COLO829 (cell line): ENCODE results near the gene SPOCD1.

Experiments
- DNase-seq: peaks from one replicate; pipeline ENCODE4 v3.0.0; 2012; ENCODE audit warnings: low spot score

SPOCD1 gene

GRCh38 chr1:31815752-31816500, at the start of gene SPOCD1:
TSS of gene SPOCD1 (minus strand) at chr1:31816022. CDS start at chr1:31815333, 689 bp downstream.
- peak; percentile 80 for DNase-seq

- DNase-seq = no peak
Measured at GRCh38 chr1:31862071-31862470, 46.2 kb upstream of the SPOCD1 start.

DNA sequence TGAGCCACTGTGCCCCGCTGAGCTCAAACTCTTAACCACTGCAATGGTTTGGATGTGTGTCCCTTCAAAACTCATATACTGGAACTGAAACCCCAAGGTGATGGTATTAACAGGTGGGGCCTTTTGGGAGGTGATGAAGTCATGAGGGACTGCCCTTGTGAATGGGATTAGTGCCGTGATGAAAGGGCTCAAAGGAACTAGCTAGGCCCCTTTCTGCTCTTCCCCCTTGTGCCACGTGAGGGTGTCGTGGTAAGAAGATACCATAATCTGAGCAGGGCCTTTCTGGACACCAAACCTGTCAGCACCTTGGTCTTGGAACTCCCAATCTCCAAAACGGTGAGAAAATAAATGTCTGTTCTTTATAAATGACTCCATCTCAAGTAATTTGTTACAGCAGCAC, 45.5 kb upstream of the SPOCD1 start:
- no peak for DNase-seq

DNA sequence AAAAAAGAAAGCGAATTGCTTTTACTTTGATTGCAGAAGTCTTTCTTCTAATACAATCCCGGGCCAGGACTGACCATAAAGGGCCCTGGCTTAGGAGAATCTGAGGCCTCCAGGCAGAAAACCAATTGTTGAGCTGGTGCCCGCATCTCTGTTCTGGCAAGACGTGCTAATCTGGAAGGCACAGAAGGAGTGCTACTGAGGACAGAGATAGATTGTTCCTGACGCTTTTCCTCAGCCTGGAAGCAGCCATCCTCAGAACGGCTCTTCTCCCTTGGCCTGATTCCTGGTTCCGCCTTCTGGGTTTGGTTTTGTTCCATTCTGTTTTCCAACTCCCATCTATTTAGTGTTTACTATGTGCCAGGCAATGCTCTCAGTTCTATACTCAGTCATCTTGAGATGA, 44.8 kb upstream of the SPOCD1 start:
- DNase-seq = no peak

- no peak for DNase-seq
Measured at GRCh38 chr1:31859719-31860118, 43.9 kb upstream of the SPOCD1 start.

DNA sequence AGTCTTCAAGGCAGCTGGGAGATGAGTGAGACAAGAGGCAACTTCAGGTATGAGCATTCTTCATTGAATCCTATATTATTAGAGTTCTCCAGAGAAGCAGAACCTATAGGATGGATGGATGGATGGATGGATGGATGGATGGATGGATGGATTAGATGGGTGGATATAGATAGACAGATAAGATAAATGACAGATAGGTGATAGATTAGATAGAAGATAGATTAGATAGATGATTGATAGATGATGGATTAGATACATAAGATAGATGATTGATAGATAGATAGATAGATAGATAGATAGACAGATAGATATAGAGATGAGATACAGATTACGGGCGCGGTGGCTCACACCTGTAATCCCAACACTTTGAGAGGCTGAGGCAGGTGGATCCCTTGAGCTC, 43.2 kb upstream of the SPOCD1 start:
- DNase-seq = no peak

GRCh38 chr1:31857863-31858262, 42.0 kb upstream of the SPOCD1 start:
- DNase-seq = no peak

GRCh38 chr1:31856140-31856539, 40.3 kb upstream of the SPOCD1 start:
- DNase-seq = no peak

DNA sequence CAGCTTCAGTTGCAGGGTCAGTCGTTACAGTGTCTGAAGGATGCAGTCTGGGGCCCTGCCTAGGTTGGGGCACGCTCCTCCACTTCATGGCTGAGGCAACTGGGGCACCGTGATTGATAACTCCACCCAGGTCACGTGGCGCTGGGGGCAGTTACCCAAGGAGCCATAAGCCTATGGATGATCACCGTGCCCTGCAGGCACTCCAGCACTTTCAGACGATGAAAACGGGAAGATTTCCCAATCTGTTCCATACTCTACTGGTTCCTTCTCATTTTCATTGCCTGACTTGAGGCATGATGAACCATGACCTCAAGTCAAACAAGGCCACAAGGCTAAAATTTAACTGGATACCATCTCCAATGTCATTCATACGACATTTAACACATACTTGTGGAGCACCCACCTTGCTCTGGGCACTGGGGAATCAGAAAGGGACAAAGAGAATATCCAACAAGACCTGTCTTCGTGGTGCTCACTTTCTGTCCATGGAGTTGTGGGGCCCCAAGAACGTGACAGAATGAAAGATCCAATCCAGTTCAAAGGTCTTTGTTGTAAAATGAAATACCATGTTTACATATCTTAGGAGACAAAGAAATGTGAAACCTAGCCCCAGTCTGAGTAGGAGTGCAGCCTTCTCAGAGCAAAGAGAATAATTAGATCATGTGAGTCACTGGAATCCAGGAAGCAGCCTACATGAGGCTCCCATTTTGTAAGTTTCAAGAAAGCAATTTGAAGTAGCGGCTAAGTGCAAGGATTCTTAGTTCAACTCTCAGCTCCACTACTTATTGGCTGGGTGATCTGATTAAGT, 39.4 kb upstream of the SPOCD1 start:
- peak; percentile 45 for DNase-seq

- no peak for DNase-seq
Measured at GRCh38 chr1:31849653-31850052, 33.8 kb upstream of the SPOCD1 start.

GRCh38 chr1:31848381-31848897, 32.6 kb upstream of the SPOCD1 start:
- DNase-seq = no peak

GRCh38 chr1:31846484-31846883, 30.7 kb upstream of the SPOCD1 start:
- DNase-seq = no peak

DNA sequence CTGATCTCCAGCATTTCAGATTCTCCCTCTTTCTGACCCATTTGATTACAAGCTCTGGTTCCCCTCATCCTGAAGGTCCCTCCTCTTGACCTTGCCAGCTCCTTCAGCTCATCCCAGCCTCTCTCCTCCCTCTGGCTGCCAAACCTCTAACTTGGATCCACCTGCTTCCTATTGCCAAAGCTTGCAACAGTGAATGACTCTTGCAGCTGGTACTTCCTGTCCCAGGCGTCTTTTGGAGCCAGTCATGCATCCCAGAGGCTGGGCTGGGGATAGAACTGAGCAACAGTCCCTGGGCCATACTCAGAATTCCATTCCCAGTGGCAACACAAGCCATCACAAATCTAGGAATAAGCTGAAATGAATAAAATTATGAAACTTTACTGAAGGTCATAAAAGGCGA, 27.7 kb upstream of the SPOCD1 start:
- DNase-seq = no peak

- DNase-seq = no peak
Measured at GRCh38 chr1:31839662-31840343, 24.0 kb upstream of the SPOCD1 start.

GRCh38 chr1:31837451-31838158, 21.8 kb upstream of the SPOCD1 start:
- DNase-seq = no peak

GRCh38 chr1:31836638-31837037, 20.8 kb upstream of the SPOCD1 start:
- no peak for DNase-seq

DNA sequence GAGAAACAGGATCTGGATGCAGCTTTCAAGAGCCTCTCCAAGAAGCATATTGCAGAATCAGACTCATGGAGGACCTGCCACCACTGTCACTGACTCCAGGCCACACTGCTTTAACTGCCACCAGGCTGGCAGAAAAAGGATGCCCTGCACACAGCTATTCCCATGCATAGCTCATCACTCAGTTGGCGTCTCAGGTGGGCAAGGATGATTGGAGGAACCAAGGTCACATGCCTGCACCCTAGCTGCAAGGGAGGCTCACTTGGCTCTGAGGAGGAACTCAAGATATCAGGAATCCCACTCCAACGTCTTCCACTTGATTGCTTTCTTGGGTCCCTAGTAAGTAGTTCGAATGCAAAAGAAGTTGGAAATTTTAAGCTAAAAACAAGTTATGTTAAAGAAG, 19.6 kb upstream of the SPOCD1 start:
- no peak for DNase-seq

- DNase-seq = no peak
Measured at GRCh38 chr1:31834501-31834900, 18.7 kb upstream of the SPOCD1 start.

GRCh38 chr1:31831397-31832378, 15.9 kb upstream of the SPOCD1 start:
- no peak for DNase-seq

DNA sequence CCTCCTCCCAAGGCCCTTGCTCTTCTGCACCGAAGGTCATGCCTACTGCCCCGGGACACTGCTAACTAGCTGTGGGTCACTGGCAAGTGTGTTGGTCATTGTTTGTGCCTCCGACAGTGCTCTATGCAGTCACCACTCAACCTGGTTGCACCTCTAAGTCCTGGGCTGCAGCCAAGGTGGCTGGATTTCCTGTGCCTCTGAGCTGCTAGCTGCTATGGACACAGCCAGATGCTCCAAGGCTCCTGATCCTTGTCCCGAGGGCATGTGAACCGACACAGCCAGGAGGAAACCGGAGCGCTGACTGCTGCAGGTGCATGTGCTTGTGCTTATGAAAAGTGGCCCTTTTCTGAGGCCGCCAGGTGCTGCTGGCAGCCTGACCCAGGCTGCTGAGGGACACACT, 14.7 kb upstream of the SPOCD1 start:
- no peak for DNase-seq

- DNase-seq = no peak
Measured at GRCh38 chr1:31830065-31830464, 14.2 kb upstream of the SPOCD1 start.
